Natural killer cell (primary cell): Measurements from ENCODE around the gene HSPH1. TPM values are rescaled to one million over a fixed set of nuclear protein-coding genes. Genes with fewer than 3 reads are reported as not detected.

Source experiments
- ATAC-seq, 3 donors: fragments of 150-1000 bp in 2 of 3; fragments of 200-7000 bp in 1 of 3; cut with Tn5 transposase; 1 replicate in 1 of 3; 2 replicates in 2 of 3; pipeline ENCODE4 v1.10.0; 2021; ENCODE audit warnings: mild to moderate bottlenecking in 2 of 3, moderate library complexity in 2 of 3
- DNase-seq, 2 donors: peaks; one replicate each; pipeline versions ENCODE4 v3.0.0 to v3.0.0-alpha.2; 2013 to 2021; ENCODE audit warnings: mixed read lengths in 1 of 2
- H3K27ac ChIP-seq: one replicate; pipeline ENCODE4 v1.5.1; 2013; ENCODE audit warnings: mild to moderate bottlenecking, low read length
- H3K27me3 ChIP-seq: one replicate; pipeline ENCODE4 v1.6.1; 2013; ENCODE audit warnings: low read length; ENCODE audit not compliant: control insufficient read depth, insufficient read depth
- H3K36me3 ChIP-seq: one replicate; pipeline ENCODE4 v1.6.1; 2013; ENCODE audit warnings: low read length; ENCODE audit not compliant: control insufficient read depth, insufficient read depth
- H3K4me1 ChIP-seq: one replicate; pipeline ENCODE4 v1.6.1; 2013; ENCODE audit warnings: low read length; ENCODE audit not compliant: control insufficient read depth, insufficient read depth
- H3K4me3 ChIP-seq: one replicate; pipeline ENCODE4 v1.5.1; 2013; ENCODE audit warnings: low read length
- H3K9me3 ChIP-seq: one replicate; pipeline ENCODE4 v1.6.1; 2013; ENCODE audit warnings: low read length; ENCODE audit not compliant: control insufficient read depth, insufficient read depth
- H3K27ac Mint-ChIP-seq, 2 donors: one replicate each; pipeline ENCODE4 v1.8.0; 2022; ENCODE audit warnings: mild to moderate bottlenecking in 2 of 2, mixed read lengths in 2 of 2, moderate library complexity in 1 of 2
- H3K27me3 Mint-ChIP-seq, 2 donors: one replicate each; pipeline ENCODE4 v1.8.0; 2022; ENCODE audit warnings: low read depth in 2 of 2, mixed read lengths in 2 of 2
- H3K36me3 Mint-ChIP-seq: one replicate; pipeline ENCODE4 v1.8.0; 2022; ENCODE audit warnings: mixed read lengths
- H3K4me1 Mint-ChIP-seq, 2 donors: one replicate each; pipeline ENCODE4 v1.8.0; 2022; ENCODE audit warnings: mixed read lengths in 2 of 2
- H3K4me3 Mint-ChIP-seq: one replicate; pipeline ENCODE4 v1.8.0; 2022; ENCODE audit warnings: mild to moderate bottlenecking, moderate library complexity, mixed read lengths
- H3K9me3 Mint-ChIP-seq, 2 donors: one replicate each; pipeline ENCODE4 v1.8.0; 2022; ENCODE audit warnings: mixed read lengths in 2 of 2
- CTCF ChIP-seq: fragments of 200-600 bp; IDR thresholded peaks from one replicate; pipeline ENCODE4 v1.8.0; 2022; ENCODE audit warnings: antibody characterized with exemption
- WGBS: methylation state at CpG from one replicate; pipeline ENCODE4 v1.1.7; 2013; ENCODE audit warnings: missing lambda C conversion rate; ENCODE audit not compliant: insufficient coverage; 5-methylcytosine and 5-hydroxymethylcytosine counted together
- intact Hi-C: fragments of 100-400 bp; cut with micrococcal nuclease; formaldehyde crosslinking; loops from one replicate; pipeline ENCODE4 v1.14.2; 2022
- total RNA-seq, 4 donors: library from RNA; stranded (reverse); fragments of 120-200 nt in 1 of 4; gene quantifications; one replicate each; pipeline versions ENCODE4 v1.2.3 to v1.2.4, GENCODE V29; 2013 to 2022

The HSPH1 gene
- total RNA-seq, 3 donors from 2014 or later (not counting 1 experiment from before 2014, with no cell fraction given), result 51.2 to 81.6 (median 75.4) TPM

GRCh38 chr13:31201341-31202031 is 39.8 kb upstream of the HSPH1 start:
- ATAC-seq, result no peak
- peaks cover 14% of the 10 kb centered on the region for H3K4me1 ChIP-seq
- Mint-ChIP-seq H3K27me3 (no peaks in the 10 kb centered on the region), H3K9me3 (no peaks in the 10 kb centered on the region), H3K27ac (peak overlapping the region; percentile 56 to 78), H3K36me3 (no peaks in the 10 kb centered on the region), H3K4me1 (peaks cover 23 to 28% of the 10 kb centered on the region in 2 donors), H3K4me3 (peak overlapping the region; percentile 85)
- 73% methylated on average over 7 of the region's 7 CpGs for WGBS
- H3K27ac ChIP-seq, result no peak overlapping the region
- no peak for DNase-seq
- TF ChIP-seq CTCF, result no peak
- no peaks in the 10 kb centered on the region for H3K9me3 ChIP-seq
- no peaks in the 10 kb centered on the region for H3K36me3 ChIP-seq
- intact Hi-C loops, result no loop called here
- no peaks in the 10 kb centered on the region for H3K27me3 ChIP-seq
- H3K4me3 ChIP-seq, result no peak overlapping the region

- TF ChIP-seq CTCF, result no peak
- H3K9me3 ChIP-seq, result no peaks in the 10 kb centered on the region
- H3K9me3 Mint-ChIP-seq, result no peaks in the 10 kb centered on the region
- peaks cover 14% of the 10 kb centered on the region for H3K4me1 ChIP-seq
- peak overlapping the region; percentile 63 for H3K4me3 ChIP-seq
- H3K27ac Mint-ChIP-seq, result peak overlapping the region; percentile 56 to 78
- peak overlapping the region; percentile 88 for H3K27ac ChIP-seq
- no peaks in the 10 kb centered on the region for H3K27me3 Mint-ChIP-seq
- intact Hi-C loops, result loop anchor here (1.0 kb wide), 1 partner anchor 38 kb away; no protein-coding TSS in a partner anchor
- DNase-seq (peak in 1 of 2 donors; percentile 67), ATAC-seq (peak; percentile 21 to 36 (median 29))
- no peaks in the 10 kb centered on the region for H3K36me3 ChIP-seq
- H3K27me3 ChIP-seq, result no peaks in the 10 kb centered on the region
- H3K36me3 Mint-ChIP-seq, result no peaks in the 10 kb centered on the region
- H3K4me3 Mint-ChIP-seq, result peak overlapping the region; percentile 85
- H3K4me1 Mint-ChIP-seq, result peaks cover 23 to 28% of the 10 kb centered on the region in 2 donors
- WGBS, result under 1% methylated on average over 32 of the region's 34 CpGs
These were observed 38.9 kb upstream of the HSPH1 start for GRCh38 chr13:31200637-31200971.

DNA sequence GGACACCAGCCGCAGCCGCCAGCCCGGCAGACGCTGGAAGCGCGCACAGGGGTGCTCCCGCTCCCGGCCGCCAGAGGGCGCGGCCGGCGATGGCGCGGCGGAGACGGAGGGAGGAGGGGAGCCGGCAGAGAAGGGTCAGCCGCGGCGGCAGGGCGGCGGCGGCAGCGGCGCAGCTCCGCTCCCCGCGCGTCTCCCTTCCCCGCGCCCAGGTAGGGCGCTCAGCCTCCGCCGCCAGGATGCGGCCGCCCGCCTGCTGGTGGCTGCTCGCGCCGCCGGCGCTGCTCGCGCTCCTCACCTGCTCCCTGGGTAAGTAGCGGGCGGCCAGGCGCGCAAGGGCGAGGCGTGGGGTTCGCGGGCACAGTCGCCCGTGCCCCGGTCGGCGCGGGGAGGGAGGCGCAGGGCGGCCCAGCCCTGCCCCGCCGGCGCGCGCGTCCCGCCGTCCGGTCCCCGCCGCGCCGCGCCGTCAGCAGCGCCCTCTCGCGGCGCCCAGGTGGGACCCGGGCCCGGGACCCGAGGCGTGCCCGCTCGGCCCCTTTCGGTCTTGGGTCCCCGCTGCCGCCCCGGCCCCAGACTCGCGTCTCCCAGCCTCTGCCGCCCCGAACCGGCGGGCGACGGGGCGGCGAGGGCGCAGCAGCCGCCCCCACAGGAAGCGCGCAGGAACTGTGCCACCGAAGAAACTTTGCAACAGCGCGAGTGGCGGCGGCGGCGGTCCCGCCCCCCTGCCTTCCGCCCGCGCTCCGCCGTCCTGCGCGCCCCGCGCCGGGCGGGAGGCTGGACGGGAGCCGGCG is 38.3 kb upstream of the HSPH1 start, which contains the start of gene B3GLCT:
B3GLCT (plus strand) TSS at position 127 of the 788 bp plus-strand sequence; CDS start at position 237, 110 bp downstream.
- peak within 1 kb of the TSS; percentile 63 for H3K4me3 ChIP-seq
- no peaks in the 10 kb centered on the region for H3K27me3 Mint-ChIP-seq
- peaks cover 14% of the 10 kb centered on the region for H3K4me1 ChIP-seq
- no peaks in the 10 kb centered on the region for H3K36me3 Mint-ChIP-seq
- peak within 1 kb of the TSS; percentile 88 for H3K27ac ChIP-seq
- DNase-seq (peak; percentile 83 to 92), ATAC-seq (peak; percentile 77 to 92 (median 81))
- no peaks in the 10 kb centered on the region for H3K36me3 ChIP-seq
- no peaks in the 10 kb centered on the region for H3K9me3 ChIP-seq
- no peaks in the 10 kb centered on the region for H3K27me3 ChIP-seq
- H3K27ac Mint-ChIP-seq, result peak within 1 kb of the TSS; percentile 84 to 92
- TF ChIP-seq CTCF, result peak; percentile 81
- peak within 1 kb of the TSS; percentile 87 for H3K4me3 Mint-ChIP-seq
- no peaks in the 10 kb centered on the region for H3K9me3 Mint-ChIP-seq
- peaks cover 22 to 27% of the 10 kb centered on the region in 2 donors for H3K4me1 Mint-ChIP-seq
- WGBS, result under 1% methylated on average over 126 of the region's 126 CpGs
- intact Hi-C loops, result loop anchor here (1.0 kb wide), 1 partner anchor 38 kb away; no protein-coding TSS in a partner anchor
